ENCODE results near the gene TUBGCP6. TPM values are rescaled to one million over a fixed set of nuclear protein-coding genes. Genes with fewer than 3 reads are reported as not detected.

The TUBGCP6 gene
- total and polyA plus RNA-seq, 10 of the 15 experiments (the other 5 are each of a cell fraction or from before 2014, with no cell fraction given), result 0.74 to 41.4 (median 19.4) TPM

GRCh38 chr22:50283821-50284220 lies 39.0 kb upstream of the TUBGCP6 start:
- ChIA-PET RAD21 (ENCODE audit: unreplicated experiment) (no interaction called here), POLR2A (no interaction called here), SMC1A (ENCODE audit: uncharacterized antibody, unreplicated experiment) (no interaction called here), CTCF (no interaction called here)
- Histone ChIP-seq H3K36me3 (ENCODE audit: control insufficient read depth in 2 of 2, insufficient read depth in 2 of 2, low read length in 1 of 2) (peaks cover 0 to 46% of the 10 kb centered on the region in 2 experiments; a peak in 3 of 4 replicates), H4K20me1 (ENCODE audit: control insufficient read depth, insufficient read depth) (no peaks in the 10 kb centered on the region), H3K9ac (ENCODE audit: control insufficient read depth, insufficient read depth, low read length) (no peak overlapping the region), H3K27ac (ENCODE audit: control insufficient read depth, insufficient read depth) (no peak overlapping the region), H3K79me2 (ENCODE audit: control insufficient read depth, insufficient read depth, low read length) (no peaks in the 10 kb centered on the region), H3K9me3 (replicated peaks; ENCODE audit: control insufficient read depth, insufficient read depth, low read length) (no peaks in the 10 kb centered on the region), H3K27me3 (replicated peaks in 1 of 2; ENCODE audit: control insufficient read depth in 2 of 2, insufficient read depth in 2 of 2, low read length in 1 of 2) (no peaks in the 10 kb centered on the region), H2AFZ (ENCODE audit: control insufficient read depth, low read depth, low read length) (no peak overlapping the region), H3K4me3 (no peak overlapping the region), H3K4me1 (ENCODE audit: control insufficient read depth, insufficient read depth, low read length) (no peaks in the 10 kb centered on the region), H3K4me2 (ENCODE audit: control insufficient read depth, insufficient read depth) (no peak overlapping the region)
- no TSS peak for BruUV-seq (replicated peaks)
- DNase-seq (ENCODE audit: low read depth, low spot score) (no peak), FAIRE-seq (no peak), ATAC-seq (no peak)
- WGBS (ENCODE audit: insufficient coverage, insufficient replicate concordance, low lambda C conversion rate, missing lambda C conversion rate), result 93% methylated on average over 14 of the region's 30 CpGs
- in situ Hi-C loops (cut with MboI), result no loop called here
- intact Hi-C loops (cut with micrococcal nuclease; ENCODE audit: unreplicated experiment), result no loop called here
- TF ChIP-seq RBBP5 (conservative IDR thresholded peaks at IDR 0.05) (no peak), ZBTB11 (CRISPR knock-in tag; IDR thresholded peaks at IDR 0.05) (no peak), CREM (IDR thresholded peaks at IDR 0.05; ENCODE audit: low read depth) (no peak), SRF (IDR thresholded peaks at IDR 0.05; ENCODE audit: low read depth in 2 of 2, low read length in 2 of 2) (no peak)
